HepG2 (cell line): ENCODE measurements around the gene BTG1. TPM values are rescaled to one million over a fixed set of nuclear protein-coding genes. Genes with fewer than 3 reads are reported as not detected.

Experiments
- ATAC-seq: fragments of 200-7000 bp; cut with Tn5 transposase; 3 replicates; pipeline ENCODE4 v1.9.1; 2020; ENCODE audit warnings: mild to moderate bottlenecking, moderate library complexity
- BruUV-seq: library from RNA; stranded (reverse); fragments of 400-500 nt; replicated peaks from 2 replicates; lab custom pipeline; 2021; lab: Mats Ljungman, UMichigan
- CTCF ChIA-PET: fragments of 300-600 bp; formaldehyde crosslinking; extraction: SDS; loops from one replicate; lab custom pipeline; 2021; ENCODE audit warnings: low total read pairs, inconsistent platforms, low intra/inter-chr PET ratio; lab: Yijun Ruan, JAX
- POLR2A ChIA-PET: fragments of 350-600 bp; sonication (Branson Sonifier 250); formaldehyde crosslinking; loops from one replicate; lab custom pipeline; 2020; ENCODE audit warnings: antibody characterized with exemption, inconsistent platforms; lab: Yijun Ruan, JAX
- DNase-seq: peaks from one replicate; pipeline ENCODE4 v3.0.0-alpha.2; 2015; ENCODE audit warnings: low spot score
- FAIRE-seq: peaks from 3 replicates; lab custom pipeline; 2011; peaks lifted over from hg19 to GRCh38; lab: Jason Lieb, UNC
- H2AFZ ChIP-seq: one replicate; pipeline ENCODE4 v1.6.1; 2011; ENCODE audit warnings: low read length, inconsistent platforms
- H3K27ac ChIP-seq: fragments of 300-600 bp; 3 replicates; pipeline ENCODE4 v1.8.0; 2011; ENCODE audit warnings: mixed run types, mild to moderate bottlenecking, mixed read lengths, low read length, inconsistent platforms; ENCODE audit not compliant: insufficient read depth; ENCODE audit errors: extremely low read length
- H3K27me3 ChIP-seq, 2 experiments: fragments of 200-600 bp in 1 of 2; 2 replicates in 1 of 2; 3 replicates in 1 of 2; pipeline versions ENCODE4 v1.6.0 to v1.8.0; 2011; ENCODE audit warnings: low read length in 2 of 2, mild to moderate bottlenecking in 2 of 2, moderate library complexity in 2 of 2, inconsistent platforms in 1 of 2; ENCODE audit not compliant: insufficient read depth in 2 of 2, control insufficient read depth in 1 of 2
- H3K36me3 ChIP-seq, 2 experiments: fragments of 200-600 bp in 1 of 2; replicated peaks in 1 of 2; 2 replicates in 1 of 2; 3 replicates in 1 of 2; pipeline versions ENCODE4 v1.5.1 to v1.8.0; 2011; ENCODE audit warnings: low read length in 2 of 2, inconsistent platforms in 1 of 2; ENCODE audit not compliant: insufficient read depth in 2 of 2, control insufficient read depth in 1 of 2
- H3K4me1 ChIP-seq: 2 replicates; pipeline ENCODE4 v1.5.1; 2012; ENCODE audit warnings: low read length, inconsistent platforms; ENCODE audit not compliant: insufficient read depth
- H3K4me2 ChIP-seq: 2 replicates; pipeline ENCODE4 v1.6.0; 2011; ENCODE audit warnings: low read depth, low read length, inconsistent platforms
- H3K4me3 ChIP-seq, 3 experiments: fragments of 200-600 bp in 1 of 3; sonication (generic), shearing (Covaris generic) in 1 of 3; replicated peaks in 1 of 3; 2 replicates each; pipeline ENCODE4 v1.5.1; 2011 to 2016; ENCODE audit warnings: low read length in 3 of 3, inconsistent platforms in 2 of 3, low read depth in 2 of 3, mild to moderate bottlenecking in 2 of 3, control low read depth in 1 of 3, mixed read lengths in 1 of 3; ENCODE audit not compliant: insufficient read depth in 1 of 3
- H3K79me2 ChIP-seq: one replicate; pipeline ENCODE4 v1.6.1; 2011; ENCODE audit warnings: low read length, inconsistent platforms; ENCODE audit not compliant: insufficient read depth
- H3K9ac ChIP-seq: 2 replicates; pipeline ENCODE4 v1.6.0; 2011; ENCODE audit warnings: mild to moderate bottlenecking, low read depth, low read length, inconsistent platforms; ENCODE audit not compliant: insufficient read depth
- H3K9me3 ChIP-seq: 2 replicates; pipeline ENCODE4 v1.5.1; 2012; ENCODE audit warnings: mild to moderate bottlenecking, low read length
- H4K20me1 ChIP-seq: 2 replicates; pipeline ENCODE4 v1.6.0; 2011; ENCODE audit warnings: inconsistent platforms, mild to moderate bottlenecking, low read length, moderate library complexity; ENCODE audit not compliant: insufficient read depth
- CBX5 ChIP-seq: sonication (generic); formaldehyde crosslinking; IDR thresholded peaks from 2 replicates; pipeline ENCODE4 v1.4.0; 2020; ENCODE audit warnings: missing genetic modification reagents, borderline replicate concordance
- CREM ChIP-seq, 2 experiments: sonication (generic) in 1 of 2; formaldehyde crosslinking in 1 of 2; IDR thresholded peaks; 2 replicates each; pipeline versions ENCODE4 v1.4.0 to v1.6.1; 2016 to 2020; ENCODE audit warnings: antibody characterized with exemption in 1 of 2, mild to moderate bottlenecking in 1 of 2, missing genetic modification reagents in 1 of 2
- HNF1B ChIP-seq: sonication (generic); formaldehyde crosslinking; IDR thresholded peaks from 2 replicates; pipeline ENCODE4 v1.5.1; 2020; ENCODE audit warnings: mild to moderate bottlenecking, moderate library complexity, missing genetic modification reagents
- HOXA9 ChIP-seq: sonication (generic); formaldehyde crosslinking; IDR thresholded peaks from 2 replicates; pipeline ENCODE4 v1.8.1; 2022; ENCODE audit warnings: missing genetic modification reagents, mild to moderate bottlenecking, moderate library complexity, borderline replicate concordance
- MIER3 ChIP-seq: IDR thresholded peaks from 2 replicates; pipeline ENCODE4 v1.6.1; 2016; ENCODE audit warnings: missing compliant biosample characterization, borderline replicate concordance
- NPAS2 ChIP-seq: sonication (generic); formaldehyde crosslinking; IDR thresholded peaks from 2 replicates; pipeline ENCODE4 v1.8.0; 2022; ENCODE audit warnings: mild to moderate bottlenecking, missing genetic modification reagents, borderline replicate concordance
- TERF1 ChIP-seq: sonication (generic); formaldehyde crosslinking; IDR thresholded peaks from 2 replicates; pipeline ENCODE4 v1.8.0; 2022; ENCODE audit warnings: mild to moderate bottlenecking, missing genetic modification reagents, moderate library complexity
- ZBED4 ChIP-seq: sonication (generic); formaldehyde crosslinking; IDR thresholded peaks from 2 replicates; pipeline ENCODE4 v1.4.0; 2020; ENCODE audit warnings: missing genetic modification reagents, borderline replicate concordance
- ZFP90 ChIP-seq: sonication (generic); formaldehyde crosslinking; IDR thresholded peaks from 2 replicates; pipeline ENCODE4 v1.8.0; 2022; ENCODE audit warnings: missing genetic modification reagents, mild to moderate bottlenecking, inconsistent platforms, borderline replicate concordance
- ZNF317 ChIP-seq: sonication (generic); formaldehyde crosslinking; IDR thresholded peaks from 2 replicates; pipeline ENCODE4 v1.5.0; 2020; ENCODE audit warnings: mild to moderate bottlenecking, missing genetic modification reagents
- ZNF629 ChIP-seq: sonication (generic); formaldehyde crosslinking; conservative IDR thresholded peaks from 2 replicates; pipeline ENCODE4 v1.5.0; 2020; ENCODE audit warnings: missing genetic modification reagents
- ZNF709 ChIP-seq: sonication (generic); formaldehyde crosslinking; IDR thresholded peaks from 2 replicates; pipeline ENCODE4 v1.5.0; 2020; ENCODE audit warnings: mild to moderate bottlenecking, missing genetic modification reagents
- ZNF879 ChIP-seq: sonication (generic); formaldehyde crosslinking; IDR thresholded peaks from 2 replicates; pipeline ENCODE4 v1.8.1; 2023; ENCODE audit warnings: missing genetic modification reagents
- in situ Hi-C: cut with HindIII; loops from 2 replicates; pipeline ENCODE4 v1.10.0; 2017; ENCODE audit warnings: low pct_unique_long_range_greater_than_20kb; ENCODE audit not compliant: extremely low pct_ligation_motif_present
- intact Hi-C: fragments of 100-400 bp; cut with micrococcal nuclease; formaldehyde crosslinking; loops from one replicate; pipeline ENCODE4 v1.10.0; 2022; ENCODE audit not compliant: unreplicated experiment
- polyA plus RNA-seq, 8 experiments: library from polyadenylated mRNA; depleted of rRNA in 3 of 8; stranded (reverse) in 7 of 8; unstranded in 1 of 8; fragments of >200 nt; fragmentation: Illumina TruSeq in 4 of 8; extraction: Trizol in 4 of 8; gene quantifications; 2 replicates each; pipeline versions ENCODE4 v1.2.1 to v1.2.3, GENCODE V29; 2011 to 2016; ENCODE audit warnings: low read depth in 4 of 8, missing spikeins in 1 of 8, mixed read lengths in 1 of 8; ENCODE audit not compliant: insufficient read depth in 1 of 8
- total RNA-seq, 5 experiments: library from RNA; depleted of rRNA; stranded (reverse); fragments of >200 nt; fragmentation: Illumina TruSeq; extraction: Trizol; gene quantifications; 2 replicates each; pipeline ENCODE4 v1.2.3, GENCODE V29; 2016; ENCODE audit warnings: low read depth in 1 of 5

The BTG1 gene
- total and polyA plus RNA-seq, 2 of the 13 experiments (the other 11 are each of a cell fraction or from before 2014, with no cell fraction given), result 7.5 to 16.7 TPM

- intact Hi-C loops (no loop called here), in situ Hi-C loops (no loop called here)
- POLR2A ChIA-PET, result no interaction called here
These were observed 39.4 kb upstream of the BTG1 start for GRCh38 chr12:92185052-92185451.

More at GRCh38 chr12:92185052-92185451, 39.4 kb upstream of the BTG1 start:
- FAIRE-seq (no peak), DNase-seq (no peak), ATAC-seq (no peak)
- Histone ChIP-seq H3K9me3 (no peaks in the 10 kb centered on the region), H3K4me2 (no peak overlapping the region), H4K20me1 (no peaks in the 10 kb centered on the region), H3K9ac (no peak overlapping the region), H3K79me2 (no peaks in the 10 kb centered on the region), H3K4me3 (no peak overlapping the region), H3K27ac (no peak overlapping the region), H2AFZ (no peak overlapping the region), H3K27me3 (no peaks in the 10 kb centered on the region), H3K4me1 (no peaks in the 10 kb centered on the region), H3K36me3 (no peaks in the 10 kb centered on the region)
- CTCF ChIA-PET, result no interaction called here
- BruUV-seq, result no TSS peak
- TF ChIP-seq ZNF317 (CRISPR knock-in tag) (no peak), CBX5 (no peak), ZBED4 (CRISPR knock-in tag) (no peak), ZNF879 (no peak), ZFP90 (CRISPR knock-in tag) (no peak), HOXA9 (CRISPR knock-in tag) (no peak), ZNF629 (CRISPR knock-in tag) (no peak), NPAS2 (CRISPR knock-in tag) (no peak), HNF1B (no peak), ZNF709 (no peak), CREM (IDR thresholded peaks at IDR 0.05) (no peak), CREM (CRISPR knock-in tag; IDR thresholded peaks at IDR 0.05) (no peak), TERF1 (no peak), MIER3 (CRISPR knock-in tag) (no peak)
